Measurements from ENCODE around the gene WFS1. TPM values are rescaled to one million over a fixed set of nuclear protein-coding genes. Genes with fewer than 3 reads are reported as not detected.

WFS1 gene
- total and polyA plus RNA-seq, 2 of the 13 experiments (the other 11 are each of a cell fraction or from before 2014, with no cell fraction given): 39.1 to 42.2 TPM

DNA sequence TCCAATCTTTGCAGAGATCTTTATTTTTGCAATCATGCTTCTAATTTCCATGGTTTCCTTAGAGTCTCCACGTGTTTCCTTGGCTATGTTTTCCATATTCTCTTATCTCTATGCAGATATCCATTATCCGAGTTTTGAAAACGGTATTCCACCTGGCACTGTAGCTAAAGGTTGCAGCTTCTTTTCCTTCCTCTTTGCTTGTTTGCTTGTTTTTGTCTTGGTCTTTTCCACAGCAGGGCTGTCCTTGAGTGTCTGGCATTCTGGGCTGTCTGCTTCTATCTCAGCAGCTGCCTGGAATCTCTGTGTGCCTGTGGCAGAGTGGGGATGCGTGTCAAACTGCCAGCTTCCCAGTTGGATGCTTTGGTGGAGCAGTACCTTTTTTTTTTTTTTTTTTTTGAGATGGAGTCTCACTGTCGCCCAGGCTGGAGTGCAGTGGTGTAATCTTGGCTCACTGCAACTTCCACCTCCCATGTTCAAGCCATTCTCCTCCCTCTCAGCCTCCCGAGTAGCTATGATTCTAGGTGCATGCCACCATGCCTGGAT lies 46.9 kb downstream of the WFS1 start:
- Histone ChIP-seq H3K36me3 (replicated peaks in 1 of 2; ENCODE audit: control insufficient read depth in 1 of 2, insufficient read depth in 2 of 2, low read length in 2 of 2) (no peaks in the 10 kb centered on the region), H3K27ac (ENCODE audit: extremely low read length, insufficient read depth, low read length) (no peak overlapping the region), H2AFZ (ENCODE audit: low read length) (no peak overlapping the region), H3K4me3 (replicated peaks in 1 of 3; ENCODE audit: insufficient read depth in 1 of 3, low read depth in 2 of 3, low read length in 3 of 3) (no peak overlapping the region), H4K20me1 (ENCODE audit: insufficient read depth, low read length) (no peaks in the 10 kb centered on the region), H3K79me2 (ENCODE audit: insufficient read depth, low read length) (peaks cover 7% of the 10 kb centered on the region), H3K9ac (ENCODE audit: insufficient read depth, low read depth, low read length) (no peak overlapping the region), H3K9me3 (ENCODE audit: low read length) (no peaks in the 10 kb centered on the region), H3K4me2 (ENCODE audit: low read depth, low read length) (no peak overlapping the region), H3K27me3 (ENCODE audit: control insufficient read depth in 1 of 2, insufficient read depth in 2 of 2, low read length in 2 of 2) (no peaks in the 10 kb centered on the region), H3K4me1 (ENCODE audit: insufficient read depth, low read length) (peaks cover 41% of the 10 kb centered on the region)
- intact Hi-C loops (cut with micrococcal nuclease; ENCODE audit: unreplicated experiment) (no loop called here), in situ Hi-C loops (cut with HindIII; ENCODE audit: extremely low pct_ligation_motif_present, low pct_unique_long_range_greater_than_20kb) (no loop called here)
- no TSS peak for BruUV-seq (replicated peaks)
- ChIA-PET CTCF (ENCODE audit: low intra/inter-chr PET ratio, low total read pairs) (no interaction called here), POLR2A (interaction anchor here (1.2 kb wide), 1 partner anchor 8 kb away, joined by 3 read pairs; no protein-coding TSS in a partner anchor)
- ATAC-seq (no peak), DNase-seq (ENCODE audit: low spot score) (no peak), FAIRE-seq (no peak)
- TF ChIP-seq ZNF556 (CRISPR knock-in tag; IDR thresholded peaks at IDR 0.05; ENCODE audit: borderline replicate concordance): no peak
- no peak for TF ChIP-seq ZNF766 (CRISPR knock-in tag; IDR thresholded peaks at IDR 0.05; ENCODE audit: borderline replicate concordance)
- TF ChIP-seq KLF6 (CRISPR knock-in tag; IDR thresholded peaks at IDR 0.05): no peak
- TF ChIP-seq SSRP1 (CRISPR knock-in tag; IDR thresholded peaks at IDR 0.05): no peak
- no peak for TF ChIP-seq RCOR2 (CRISPR knock-in tag; IDR thresholded peaks at IDR 0.05)
- no peak for TF ChIP-seq TARDBP (CRISPR knock-in tag; IDR thresholded peaks at IDR 0.05)
- no peak for TF ChIP-seq ZNF224 (CRISPR knock-in tag; IDR thresholded peaks at IDR 0.05)
- no peak for TF ChIP-seq RBM39 (IDR thresholded peaks at IDR 0.05; ENCODE audit: low read depth, low read length, poor library complexity, severe bottlenecking)
- no peak for TF ChIP-seq ZNF17 (CRISPR knock-in tag; IDR thresholded peaks at IDR 0.05)
- no peak for TF ChIP-seq HOXA5 (CRISPR knock-in tag; IDR thresholded peaks at IDR 0.05)
- TF ChIP-seq ZNF33B (CRISPR knock-in tag; IDR thresholded peaks at IDR 0.05): no peak
- TF ChIP-seq FOXM1 (CRISPR knock-in tag; IDR thresholded peaks at IDR 0.05): no peak
- TF ChIP-seq TBL1XR1 (IDR thresholded peaks at IDR 0.05; ENCODE audit: borderline replicate concordance, low read length, partially characterized antibody): no peak
- TF ChIP-seq PHF21A (CRISPR knock-in tag; IDR thresholded peaks at IDR 0.05): no peak
- no peak for TF ChIP-seq SAFB2 (CRISPR knock-in tag; IDR thresholded peaks at IDR 0.05; ENCODE audit: borderline replicate concordance, low read depth)
- TF ChIP-seq ZNF225 (CRISPR knock-in tag; IDR thresholded peaks at IDR 0.05): no peak
- TF ChIP-seq, protein P1, sequence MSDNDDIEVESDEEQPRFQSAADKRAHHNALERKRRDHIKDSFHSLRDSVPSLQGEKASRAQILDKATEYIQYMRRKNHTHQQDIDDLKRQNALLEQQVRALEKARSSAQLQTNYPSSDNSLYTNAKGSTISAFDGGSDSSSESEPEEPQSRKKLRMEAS (IDR thresholded peaks at IDR 0.05): no peak
- no peak for TF ChIP-seq ZNF326 (CRISPR knock-in tag; IDR thresholded peaks at IDR 0.05; ENCODE audit: borderline replicate concordance)
- TF ChIP-seq, protein P2, sequence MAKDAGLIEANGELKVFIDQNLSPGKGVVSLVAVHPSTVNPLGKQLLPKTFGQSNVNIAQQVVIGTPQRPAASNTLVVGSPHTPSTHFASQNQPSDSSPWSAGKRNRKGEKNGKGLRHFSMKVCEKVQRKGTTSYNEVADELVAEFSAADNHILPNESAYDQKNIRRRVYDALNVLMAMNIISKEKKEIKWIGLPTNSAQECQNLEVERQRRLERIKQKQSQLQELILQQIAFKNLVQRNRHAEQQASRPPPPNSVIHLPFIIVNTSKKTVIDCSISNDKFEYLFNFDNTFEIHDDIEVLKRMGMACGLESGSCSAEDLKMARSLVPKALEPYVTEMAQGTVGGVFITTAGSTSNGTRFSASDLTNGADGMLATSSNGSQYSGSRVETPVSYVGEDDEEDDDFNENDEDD (CRISPR knock-in tag; IDR thresholded peaks at IDR 0.05; ENCODE audit: borderline replicate concordance): no peak
- WGBS (ENCODE audit: low lambda C conversion rate): 69% methylated on average over 6 of the region's 6 CpGs
